H9 (cell line): ENCODE data around the gene SEMA4D. TPM values are rescaled to one million over a fixed set of nuclear protein-coding genes. Genes with fewer than 3 reads are reported as not detected.

Experiments used
- DNase-seq: peaks from one replicate; pipeline ENCODE4 v3.0.0-alpha.2; 2017
- H2AFZ ChIP-seq: one replicate; pipeline ENCODE4 v1.6.1; 2013; ENCODE audit warnings: mild to moderate bottlenecking, low read length, control low read depth, moderate library complexity
- H2AK5ac ChIP-seq: 2 replicates; pipeline ENCODE4 v1.6.1; 2013; ENCODE audit warnings: low read length, control low read depth, mixed read lengths; ENCODE audit not compliant: insufficient read length
- H2BK120ac ChIP-seq: one replicate; pipeline ENCODE4 v1.6.1; 2013; ENCODE audit warnings: low read depth, mild to moderate bottlenecking, low read length, control low read depth, inconsistent platforms; ENCODE audit not compliant: poor library complexity, severe bottlenecking
- H2BK12ac ChIP-seq: 2 replicates; pipeline ENCODE4 v1.6.1; 2013; ENCODE audit warnings: low read length, control low read depth, mixed read lengths, low read depth; ENCODE audit not compliant: insufficient read length
- H2BK15ac ChIP-seq: 2 replicates; pipeline ENCODE4 v1.6.1; 2013; ENCODE audit warnings: low read depth, low read length, control low read depth
- H2BK20ac ChIP-seq: one replicate; pipeline ENCODE4 v1.6.1; 2013; ENCODE audit warnings: low read depth, mild to moderate bottlenecking, low read length, control low read depth, inconsistent platforms; ENCODE audit not compliant: poor library complexity, severe bottlenecking
- H2BK5ac ChIP-seq: 2 replicates; pipeline ENCODE4 v1.6.1; 2013; ENCODE audit warnings: low read length, control low read depth, mixed read lengths; ENCODE audit not compliant: insufficient read length
- H3K14ac ChIP-seq: 2 replicates; pipeline ENCODE4 v1.6.1; 2013; ENCODE audit warnings: low read length, control low read depth; ENCODE audit not compliant: insufficient read depth
- H3K18ac ChIP-seq: 2 replicates; pipeline ENCODE4 v1.6.1; 2013; ENCODE audit warnings: low read depth, mild to moderate bottlenecking, mixed read lengths, low read length, control low read depth; ENCODE audit not compliant: insufficient read length
- H3K23ac ChIP-seq: 2 replicates; pipeline ENCODE4 v1.6.1; 2013; ENCODE audit warnings: low read length, control low read depth, mixed read lengths, low read depth; ENCODE audit not compliant: insufficient read length
- H3K23me2 ChIP-seq: 2 replicates; pipeline ENCODE4 v1.6.1; 2013; ENCODE audit warnings: low read depth, mild to moderate bottlenecking, mixed read lengths, low read length, control low read depth; ENCODE audit not compliant: insufficient read length, poor library complexity, severe bottlenecking
- H3K27ac ChIP-seq: 2 replicates; pipeline ENCODE4 v1.5.1; 2013; ENCODE audit warnings: low read length, control low read depth, mixed read lengths, low read depth; ENCODE audit not compliant: insufficient read length
- H3K27me3 ChIP-seq: 2 replicates; pipeline ENCODE4 v1.6.1; 2013; ENCODE audit warnings: low read length, control low read depth, inconsistent platforms; ENCODE audit not compliant: insufficient read depth
- H3K4ac ChIP-seq: 2 replicates; pipeline ENCODE4 v1.6.1; 2013; ENCODE audit warnings: low read depth, mild to moderate bottlenecking, control low read depth, inconsistent platforms, low read length, moderate library complexity
- H3K4me1 ChIP-seq: 2 replicates; pipeline ENCODE4 v1.6.1; 2013; ENCODE audit warnings: low read length, control low read depth, inconsistent platforms; ENCODE audit not compliant: insufficient read depth
- H3K4me2 ChIP-seq: 2 replicates; pipeline ENCODE4 v1.6.1; 2013; ENCODE audit warnings: low read length, control low read depth, mixed read lengths; ENCODE audit not compliant: insufficient read length, insufficient read depth
- H3K56ac ChIP-seq: 2 replicates; pipeline ENCODE4 v1.6.1; 2013; ENCODE audit warnings: low read depth, mild to moderate bottlenecking, mixed read lengths, low read length, control low read depth; ENCODE audit not compliant: insufficient read length
- H3K79me1 ChIP-seq: 2 replicates; pipeline ENCODE4 v1.6.1; 2013; ENCODE audit warnings: low read depth, mild to moderate bottlenecking, moderate library complexity, low read length, control low read depth, inconsistent platforms; ENCODE audit not compliant: insufficient read depth, poor library complexity, severe bottlenecking
- H3K79me2 ChIP-seq: 2 replicates; pipeline ENCODE4 v1.6.1; 2013; ENCODE audit warnings: low read length, control low read depth, inconsistent platforms; ENCODE audit not compliant: insufficient read depth
- H3K9ac ChIP-seq: 2 replicates; pipeline ENCODE4 v1.6.1; 2013; ENCODE audit warnings: low read length, control low read depth, mixed read lengths; ENCODE audit not compliant: insufficient read length; ENCODE audit errors: extremely low read depth
- H3K9me3 ChIP-seq: one replicate; pipeline ENCODE4 v1.6.1; 2013; ENCODE audit warnings: low read depth, low read length, inconsistent platforms; ENCODE audit not compliant: control insufficient read depth
- H3T11ph ChIP-seq: one replicate; pipeline ENCODE4 v1.6.1; 2013; ENCODE audit warnings: mild to moderate bottlenecking, low read length, control low read depth, inconsistent platforms
- H4K20me1 ChIP-seq: one replicate; pipeline ENCODE4 v1.6.1; 2013; ENCODE audit not compliant: control insufficient read depth, insufficient read length, insufficient read depth
- H4K5ac ChIP-seq: 2 replicates; pipeline ENCODE4 v1.6.1; 2013; ENCODE audit warnings: low read depth, mild to moderate bottlenecking, mixed read lengths, low read length, control low read depth; ENCODE audit not compliant: insufficient read length
- H4K8ac ChIP-seq: replicated peaks from 2 replicates; pipeline ENCODE4 v1.6.1; 2013; ENCODE audit warnings: low read length, control low read depth, mixed read lengths, low read depth; ENCODE audit not compliant: insufficient read length
- H4K91ac ChIP-seq: 2 replicates; pipeline ENCODE4 v1.6.1; 2013; ENCODE audit warnings: low read depth, mild to moderate bottlenecking, moderate library complexity, mixed read lengths, low read length, control low read depth; ENCODE audit not compliant: insufficient read length
- H3K27ac Mint-ChIP-seq, 3 experiments: 2 replicates in 2 of 3; 3 replicates in 1 of 3; pipeline ENCODE4 v1.8.0; 2020 to 2021; ENCODE audit warnings: mixed read lengths in 3 of 3, mild to moderate bottlenecking in 1 of 3, moderate library complexity in 1 of 3
- H3K27me3 Mint-ChIP-seq: 2 replicates; pipeline ENCODE4 v1.8.0; 2021; ENCODE audit warnings: low read depth, mild to moderate bottlenecking, moderate library complexity, mixed read lengths
- H3K36me3 Mint-ChIP-seq, 3 experiments: 2 replicates in 2 of 3; 3 replicates in 1 of 3; pipeline ENCODE4 v1.8.0; 2020 to 2021; ENCODE audit warnings: low read depth in 3 of 3, mixed read lengths in 3 of 3; ENCODE audit not compliant: insufficient read depth in 1 of 3
- H3K4me1 Mint-ChIP-seq, 2 experiments: 2 replicates each; pipeline ENCODE4 v1.8.0; 2020; ENCODE audit warnings: mixed read lengths in 2 of 2
- H3K4me3 Mint-ChIP-seq, 2 experiments: 2 replicates in 1 of 2; 3 replicates in 1 of 2; pipeline ENCODE4 v1.8.0; 2020 to 2021; ENCODE audit warnings: mild to moderate bottlenecking in 2 of 2, mixed read lengths in 2 of 2, moderate library complexity in 1 of 2
- H3K9me3 Mint-ChIP-seq, 2 experiments: 2 replicates in 1 of 2; 3 replicates in 1 of 2; pipeline ENCODE4 v1.8.0; 2020; ENCODE audit warnings: mild to moderate bottlenecking in 2 of 2, mixed read lengths in 2 of 2, moderate library complexity in 1 of 2
- CTCF ChIP-seq: fragments of 200-600 bp; sonication (generic); conservative IDR thresholded peaks from 3 replicates; pipeline ENCODE4 v1.8.0; 2021; ENCODE audit warnings: antibody characterized with exemption, mild to moderate bottlenecking
- WGBS: extraction: QIAGEN DNeasy Blood & Tissue Kit; methylation state at CpG from one replicate; pipeline ENCODE4 v1.1.7; 2013; ENCODE audit warnings: missing lambda C conversion rate, low lambda C conversion rate, mixed read lengths; ENCODE audit not compliant: insufficient read length; ENCODE audit errors: extremely low coverage; 5-methylcytosine and 5-hydroxymethylcytosine counted together
- total RNA-seq: library from RNA; stranded (reverse); gene quantifications from 2 replicates; pipeline ENCODE4 v1.2.1, GENCODE V29; 2021

Gene SEMA4D
- total RNA-seq, 1 experiment from 2014 or later = 47.2 TPM

DNA sequence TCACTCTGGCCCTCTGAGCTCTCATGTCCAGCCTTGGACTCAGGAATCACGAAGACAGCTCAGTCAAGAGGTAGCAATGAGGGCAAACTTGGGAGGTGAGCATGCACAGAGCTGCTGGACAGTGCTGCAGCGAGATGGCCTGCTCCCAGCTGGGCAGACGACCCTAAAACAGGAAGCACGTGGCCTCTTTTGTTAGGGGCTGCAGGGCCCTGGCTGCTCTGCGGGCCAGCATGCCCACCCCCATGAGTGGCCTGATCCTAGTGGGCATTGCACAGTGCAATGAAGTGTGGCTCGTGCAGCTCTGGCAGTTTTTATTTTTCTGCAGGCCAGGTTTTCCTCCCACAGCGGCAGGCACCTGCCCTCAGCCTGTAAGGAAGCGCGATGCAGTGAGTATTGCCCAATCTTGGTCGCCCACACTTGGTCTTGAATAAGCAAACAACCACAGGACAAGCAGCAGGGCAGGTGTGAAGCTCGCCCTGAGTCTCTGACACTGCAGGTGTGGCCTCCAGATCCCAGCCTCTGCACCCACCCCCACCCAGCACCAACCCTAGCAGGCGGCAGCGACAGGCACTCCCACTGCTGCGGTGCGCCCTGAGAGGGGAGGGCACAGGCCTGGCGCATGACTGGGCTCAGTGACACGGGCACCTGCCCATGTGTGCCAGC, 60.8 kb downstream of the SEMA4D start:
- Histone ChIP-seq H3K14ac (peak overlapping the region; percentile 27), H3K27me3 (no peaks in the 10 kb centered on the region), H3K4ac (no peak overlapping the region; the same call in 1 of the 2 replicates), H3K79me2 (peaks cover 8% of the 10 kb centered on the region; the same call in 1 of the 2 replicates), H2BK12ac (no peak overlapping the region), H3K4me1 (peaks cover 27% of the 10 kb centered on the region; the same call in 1 of the 2 replicates), H3K9ac (no peak overlapping the region), H2BK20ac (no peak overlapping the region), H3K23ac (no peak overlapping the region), H4K20me1 (no peaks in the 10 kb centered on the region), H2BK120ac (no peak overlapping the region), H3K56ac (no peak overlapping the region), H3T11ph (no peak overlapping the region), H3K9me3 (no peaks in the 10 kb centered on the region), H3K4me2 (no peak overlapping the region), H3K27ac (peak overlapping the region; percentile 91), H2BK5ac (peak overlapping the region; percentile 43), H4K8ac (no peak overlapping the region), H4K91ac (peak overlapping the region; percentile 77), H3K23me2 (peaks cover 4% of the 10 kb centered on the region), H3K18ac (no peak overlapping the region), H4K5ac (peak overlapping the region; percentile 9), H3K79me1 (no peaks in the 10 kb centered on the region), H2BK15ac (no peak overlapping the region), H2AFZ (no peak overlapping the region), H2AK5ac (no peak overlapping the region)
- Mint-ChIP-seq H3K4me1 (peaks cover 85 to 88% of the 10 kb centered on the region in 2 experiments), H3K27me3 (no peaks in the 10 kb centered on the region), H3K36me3 (peaks cover 0 to 3% (median 0%) of the 10 kb centered on the region in 3 experiments; a peak in 4 of 7 replicates), H3K4me3 (peak overlapping the region in 1 of 2 experiments; percentile 26; a peak in 2 of 5 replicates), H3K9me3 (no peaks in the 10 kb centered on the region), H3K27ac (peak overlapping the region; percentile 96 to 100 (median 100))
- no peak for TF ChIP-seq CTCF
- WGBS = no CpG with 5 or more reads among the region's 17 CpGs
- DNase-seq = no peak
